Stimulated activated CD4-positive, alpha-beta T cell treated with anti-CD3 and anti-CD28 coated beads, TNF-alpha, amount 100 ng/mL, for 48 hours (primary cell): Measurements from ENCODE around the gene RAC3.

Experiments
- DNase-seq, 3 donors: peaks; one replicate each; pipeline ENCODE4 v3.0.0-alpha.2; 2020; ENCODE audit warnings: low read depth in 3 of 3

Gene RAC3

GRCh38 chr17:82076018-82076784, 44.7 kb downstream of the RAC3 start:
- DNase-seq = no peak

- DNase-seq = no peak
Observed at GRCh38 chr17:82076785-82077591, 45.5 kb downstream of the RAC3 start.

GRCh38 chr17:82077617-82078358, 46.3 kb downstream of the RAC3 start:
- no peak for DNase-seq

- no peak for DNase-seq
Observed at GRCh38 chr17:82078433-82078832, 47.0 kb downstream of the RAC3 start.

GRCh38 chr17:82079001-82079677, 47.7 kb downstream of the RAC3 start:
- no peak for DNase-seq

- no peak for DNase-seq
Observed at GRCh38 chr17:82080048-82080788, 48.7 kb downstream of the RAC3 start.

GRCh38 chr17:82080789-82081464, 49.4 kb downstream of the RAC3 start:
- no peak for DNase-seq

GRCh38 chr17:82081546-82081945, 50.1 kb downstream of the RAC3 start:
- no peak for DNase-seq

GRCh38 chr17:82081966-82082365, 50.5 kb downstream of the RAC3 start:
- no peak for DNase-seq

- no peak for DNase-seq
Observed at GRCh38 chr17:82082456-82082855, 51.0 kb downstream of the RAC3 start.

GRCh38 chr17:82083009-82083408, 51.5 kb downstream of the RAC3 start:
- DNase-seq = no peak
